AG04450 (cell line): ENCODE measurements around the gene SCG3. TPM values are rescaled to one million over a fixed set of nuclear protein-coding genes. Genes with fewer than 3 reads are reported as not detected.

Source experiments
- CTCF ChIA-PET: fragments of 300-600, 350-600 bp; formaldehyde crosslinking; extraction: SDS; loops from one replicate; lab custom pipeline; 2022; ENCODE audit warnings: antibody characterized with exemption, inconsistent platforms; lab: Charles Lee
- POLR2A ChIA-PET: fragments of 350-600 bp; formaldehyde crosslinking; extraction: SDS; loops from one replicate; lab custom pipeline; 2021; ENCODE audit warnings: antibody characterized with exemption, inconsistent platforms; lab: Yijun Ruan, JAX
- DNase-seq: peaks from one replicate; pipeline ENCODE4 v3.0.0-alpha.2; 2011; ENCODE audit warnings: low read depth, low spot score
- H3K27ac ChIP-seq: one replicate; pipeline ENCODE4 v1.5.1; 2012; ENCODE audit warnings: low read depth, low read length, control low read depth
- H3K27me3 ChIP-seq: one replicate; pipeline ENCODE4 v1.6.0; 2012; ENCODE audit warnings: low read length; ENCODE audit not compliant: control insufficient read depth, insufficient read depth
- H3K4me3 ChIP-seq: 2 replicates; pipeline ENCODE4 v1.5.1; 2011; ENCODE audit warnings: mild to moderate bottlenecking, low read depth, low read length, control low read depth
- H3K9me3 ChIP-seq: 2 replicates; pipeline ENCODE4 v1.5.1; 2012; ENCODE audit warnings: low read length; ENCODE audit not compliant: control insufficient read depth, insufficient read depth
- polyA plus RNA-seq: library from polyadenylated mRNA; depleted of rRNA; stranded (reverse); fragments of >200 nt; gene quantifications from 2 replicates; pipeline ENCODE4 v1.2.3, GENCODE V29; 2011
- TF ChIP-seq, protein P1 (sequence below): IDR thresholded peaks from 2 replicates; pipeline ENCODE4 v1.5.1; 2011; ENCODE audit warnings: low read depth, low read length, control low read depth, inconsistent platforms

SCG3 gene
- polyA plus RNA-seq, 1 experiment = not detected

DNA sequence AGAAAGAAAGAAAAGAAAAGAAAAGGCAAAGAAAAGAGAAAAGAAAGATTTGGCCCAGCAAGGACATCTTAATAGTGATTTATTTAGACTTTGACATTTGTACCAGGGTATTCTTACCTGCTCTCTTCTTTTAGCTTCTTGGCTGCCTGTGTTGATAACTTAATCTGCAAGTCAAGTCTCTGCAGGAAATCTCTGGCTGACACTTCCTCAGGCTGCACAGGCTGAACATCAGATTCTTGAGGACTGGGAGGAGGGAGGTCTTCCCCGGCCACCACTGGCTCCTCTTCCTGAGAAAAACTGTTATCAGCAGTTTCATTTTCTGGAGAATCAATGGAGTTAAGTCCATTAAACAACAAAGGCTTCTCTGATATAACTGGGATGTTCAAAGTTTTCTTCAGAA, 43.4 kb downstream of the SCG3 start:
- TF ChIP-seq, protein P1, sequence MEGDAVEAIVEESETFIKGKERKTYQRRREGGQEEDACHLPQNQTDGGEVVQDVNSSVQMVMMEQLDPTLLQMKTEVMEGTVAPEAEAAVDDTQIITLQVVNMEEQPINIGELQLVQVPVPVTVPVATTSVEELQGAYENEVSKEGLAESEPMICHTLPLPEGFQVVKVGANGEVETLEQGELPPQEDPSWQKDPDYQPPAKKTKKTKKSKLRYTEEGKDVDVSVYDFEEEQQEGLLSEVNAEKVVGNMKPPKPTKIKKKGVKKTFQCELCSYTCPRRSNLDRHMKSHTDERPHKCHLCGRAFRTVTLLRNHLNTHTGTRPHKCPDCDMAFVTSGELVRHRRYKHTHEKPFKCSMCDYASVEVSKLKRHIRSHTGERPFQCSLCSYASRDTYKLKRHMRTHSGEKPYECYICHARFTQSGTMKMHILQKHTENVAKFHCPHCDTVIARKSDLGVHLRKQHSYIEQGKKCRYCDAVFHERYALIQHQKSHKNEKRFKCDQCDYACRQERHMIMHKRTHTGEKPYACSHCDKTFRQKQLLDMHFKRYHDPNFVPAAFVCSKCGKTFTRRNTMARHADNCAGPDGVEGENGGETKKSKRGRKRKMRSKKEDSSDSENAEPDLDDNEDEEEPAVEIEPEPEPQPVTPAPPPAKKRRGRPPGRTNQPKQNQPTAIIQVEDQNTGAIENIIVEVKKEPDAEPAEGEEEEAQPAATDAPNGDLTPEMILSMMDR = no peak
- H3K4me3 ChIP-seq = no peak overlapping the region
- no peak overlapping the region for H3K27ac ChIP-seq
- DNase-seq = no peak
- ChIA-PET CTCF (interaction anchor here (2.0 kb wide), 1 partner anchor 52 kb away, joined by 11 read pairs; no protein-coding TSS in a partner anchor), POLR2A (no interaction called here)
- H3K9me3 ChIP-seq = no peaks in the 10 kb centered on the region
- H3K27me3 ChIP-seq = no peaks in the 10 kb centered on the region

DNA sequence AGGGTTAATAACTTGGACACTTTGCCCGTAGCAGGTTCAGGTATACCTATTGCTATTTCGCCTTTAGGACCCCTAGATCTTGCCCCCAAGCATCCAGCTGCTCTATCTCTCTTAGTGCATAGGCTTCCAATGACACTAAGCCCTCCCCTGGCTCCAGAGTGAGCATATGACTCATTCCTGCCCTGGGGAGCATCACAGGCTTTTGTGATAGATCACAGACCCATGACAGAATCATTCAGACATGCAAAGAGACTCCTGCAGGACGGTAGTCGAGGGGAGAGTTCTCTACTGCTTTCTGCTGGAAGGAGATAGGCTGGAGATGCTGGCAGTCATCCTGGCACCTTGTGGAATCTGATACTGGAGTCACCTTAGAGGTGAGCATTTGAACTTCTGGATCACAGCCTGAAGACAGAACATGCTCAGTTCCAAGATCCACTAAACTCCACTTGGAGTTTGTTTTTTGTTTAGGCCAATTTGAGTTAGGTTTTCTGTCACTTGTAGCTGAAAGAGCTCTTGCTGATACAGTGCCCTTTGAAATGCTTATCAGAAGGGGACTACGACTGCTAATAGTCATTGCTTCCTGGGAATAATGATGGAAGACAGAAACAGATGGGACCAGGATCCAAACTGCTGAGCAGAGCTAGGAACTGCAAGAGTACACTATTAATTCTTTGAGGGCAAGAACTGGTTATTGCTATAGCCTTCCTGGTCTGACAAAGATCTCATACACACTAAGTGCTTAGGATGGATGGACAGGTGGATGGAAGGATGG, 45.2 kb downstream of the SCG3 start:
- TF ChIP-seq, protein P1 = peak; percentile 9; the same call in 1 of the 2 replicates
- H3K9me3 ChIP-seq = no peaks in the 10 kb centered on the region
- ChIA-PET CTCF (interaction anchor here (0.8 to 2.0 kb wide), 3 partner anchors 10 to 50 kb away, joined by 4 to 11 read pairs (median 4); no protein-coding TSS in a partner anchor), POLR2A (no interaction called here)
- no peak overlapping the region for H3K4me3 ChIP-seq
- H3K27me3 ChIP-seq = no peaks in the 10 kb centered on the region
- H3K27ac ChIP-seq = no peak overlapping the region
- DNase-seq = peak; percentile 68

DNA sequence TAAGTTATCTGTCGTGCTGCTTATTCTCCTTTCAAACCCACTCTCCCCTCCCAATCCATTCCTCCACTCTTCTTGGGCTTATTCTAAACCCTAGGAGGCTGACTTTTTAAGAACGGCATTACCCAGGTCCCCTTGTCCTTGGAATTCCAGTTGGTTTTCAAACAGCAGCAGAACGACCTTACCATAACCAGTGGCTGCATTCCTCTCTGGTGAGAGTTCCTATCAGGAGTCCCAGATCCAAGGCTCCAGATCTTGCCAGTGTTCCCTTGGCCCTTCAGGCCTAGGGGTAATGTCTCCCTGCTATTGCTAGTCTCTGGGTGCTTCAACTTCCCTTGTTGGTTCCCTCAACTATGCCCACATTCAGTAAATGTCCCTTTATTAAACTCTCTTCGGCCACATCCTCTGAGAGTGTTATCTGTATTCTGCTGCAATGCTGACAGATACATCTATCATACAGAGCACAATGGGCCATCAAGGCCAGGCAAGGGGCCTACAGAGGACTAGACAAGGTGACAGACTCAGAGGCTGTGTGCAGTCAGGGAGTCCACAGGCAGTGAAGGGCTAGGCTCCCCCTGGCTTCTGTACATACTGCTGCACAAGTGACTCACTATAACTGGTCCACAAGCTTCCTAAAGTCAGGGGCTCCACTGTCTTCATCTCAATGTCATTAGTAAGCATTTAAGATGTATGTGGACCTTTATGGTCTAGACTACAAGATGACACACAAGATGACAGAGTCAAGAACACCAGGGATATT, 46.0 kb downstream of the SCG3 start:
- TF ChIP-seq, protein P1 = peak; percentile 44
- no peak overlapping the region for H3K27ac ChIP-seq
- H3K4me3 ChIP-seq = no peak overlapping the region
- no peak for DNase-seq
- H3K9me3 ChIP-seq = no peaks in the 10 kb centered on the region
- POLR2A ChIA-PET = no interaction called here
- CTCF ChIA-PET = interaction anchor here (0.6 to 3.9 kb wide), 3 partner anchors 9 to 49 kb away, joined by 3 to 22 read pairs (median 4); no protein-coding TSS in a partner anchor
- H3K27me3 ChIP-seq = no peaks in the 10 kb centered on the region

DNA sequence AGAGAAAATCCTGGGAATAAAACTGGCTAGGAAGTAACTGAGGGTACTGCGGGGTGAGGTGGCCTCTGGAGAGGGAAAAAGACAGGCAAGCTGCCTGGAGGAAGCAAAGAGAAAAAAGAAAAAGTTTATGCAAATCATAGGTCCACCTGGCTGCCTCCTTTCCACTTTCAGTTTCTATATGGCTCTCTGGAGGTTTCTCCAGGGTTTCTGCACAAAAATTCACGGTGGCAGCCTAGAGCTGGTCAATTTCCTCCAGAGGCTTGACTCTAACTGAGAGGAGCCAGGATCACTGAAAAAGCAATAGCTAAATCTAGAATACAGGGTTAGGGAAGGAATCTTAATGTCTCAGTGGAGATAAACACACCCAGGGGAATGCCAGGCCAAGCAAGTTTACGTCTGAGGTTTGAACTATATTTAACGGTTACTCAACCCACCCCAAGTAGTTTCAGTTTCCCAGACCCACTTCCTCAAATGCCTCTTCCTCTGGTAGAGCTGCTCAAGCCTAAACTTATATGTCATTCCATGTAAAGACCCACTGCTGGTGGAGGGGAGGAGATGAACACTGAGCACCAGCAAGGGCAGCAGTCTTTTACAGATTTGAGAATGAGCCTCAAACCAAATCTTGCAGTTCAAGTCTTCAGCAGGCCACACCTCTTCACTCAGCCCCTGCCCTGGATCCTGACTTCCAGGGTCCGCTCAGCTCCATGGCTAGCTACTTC, 50.4 kb downstream of the SCG3 start:
- DNase-seq = peak; percentile 54
- no peaks in the 10 kb centered on the region for H3K27me3 ChIP-seq
- TF ChIP-seq, protein P1 = no peak
- no peaks in the 10 kb centered on the region for H3K9me3 ChIP-seq
- POLR2A ChIA-PET = interaction anchor here (0.9 kb wide), 1 partner anchor 15 kb away, joined by 3 read pairs; no protein-coding TSS in a partner anchor
- peak overlapping the region; percentile 39 for H3K4me3 ChIP-seq
- peak overlapping the region; percentile 73 for H3K27ac ChIP-seq
- CTCF ChIA-PET = interaction anchor here (1.0 to 3.9 kb wide), 3 partner anchors 45 to 81 kb away, joined by 4 to 22 read pairs (median 16); no protein-coding TSS in a partner anchor
